Activated B cell treated with CpG ODN at 0.5 μM for 24 hours (primary cell): ENCODE data around the gene NCAM2. TPM values are rescaled to one million over a fixed set of nuclear protein-coding genes. Genes with fewer than 3 reads are reported as not detected.

Experiments used
- ATAC-seq: fragments of 200-7000 bp; cut with Tn5 transposase; one replicate; pipeline ENCODE4 v1.10.0; 2021; ENCODE audit warnings: low read depth, mild to moderate bottlenecking, moderate library complexity
- CTCF ChIA-PET: fragments of 350-600 bp; sonication (Branson Sonifier 250); formaldehyde crosslinking; loops from one replicate; lab custom pipeline; 2021; ENCODE audit warnings: antibody characterized with exemption; lab: Charles Lee
- POLR2A ChIA-PET: fragments of 350-600 bp; sonication (Branson Sonifier 250); formaldehyde crosslinking; loops from one replicate; lab custom pipeline; 2021; ENCODE audit warnings: antibody characterized with exemption; lab: Charles Lee
- DNase-seq: peaks from one replicate; pipeline ENCODE4 v3.0.0; 2022
- H3K27ac Mint-ChIP-seq: one replicate; pipeline ENCODE4 v1.8.0; 2020; ENCODE audit warnings: mixed read lengths
- H3K27me3 Mint-ChIP-seq: one replicate; pipeline ENCODE4 v1.8.0; 2021; ENCODE audit warnings: mixed read lengths
- H3K36me3 Mint-ChIP-seq: one replicate; pipeline ENCODE4 v1.8.0; 2021; ENCODE audit warnings: low read depth, mixed read lengths
- H3K4me1 Mint-ChIP-seq: one replicate; pipeline ENCODE4 v1.8.0; 2021; ENCODE audit warnings: mixed read lengths
- H3K4me3 Mint-ChIP-seq: one replicate; pipeline ENCODE4 v1.8.0; 2020; ENCODE audit warnings: mild to moderate bottlenecking, mixed read lengths
- H3K9me3 Mint-ChIP-seq: one replicate; pipeline ENCODE4 v1.8.0; 2020; ENCODE audit warnings: mixed read lengths
- CTCF ChIP-seq: fragments of 200-600 bp; IDR thresholded peaks from one replicate; pipeline ENCODE4 v1.8.0; 2022; ENCODE audit warnings: antibody characterized with exemption, mild to moderate bottlenecking
- intact Hi-C: fragments of 100-400 bp; cut with micrococcal nuclease; formaldehyde crosslinking; loops from one replicate; pipeline ENCODE4 v1.15.1; 2024
- total RNA-seq: library from RNA; stranded (reverse); gene quantifications from 2 replicates; pipeline ENCODE4 v1.2.3, GENCODE V29; 2022

Gene NCAM2
- total RNA-seq, 1 donor from 2014 or later = not detected

DNA sequence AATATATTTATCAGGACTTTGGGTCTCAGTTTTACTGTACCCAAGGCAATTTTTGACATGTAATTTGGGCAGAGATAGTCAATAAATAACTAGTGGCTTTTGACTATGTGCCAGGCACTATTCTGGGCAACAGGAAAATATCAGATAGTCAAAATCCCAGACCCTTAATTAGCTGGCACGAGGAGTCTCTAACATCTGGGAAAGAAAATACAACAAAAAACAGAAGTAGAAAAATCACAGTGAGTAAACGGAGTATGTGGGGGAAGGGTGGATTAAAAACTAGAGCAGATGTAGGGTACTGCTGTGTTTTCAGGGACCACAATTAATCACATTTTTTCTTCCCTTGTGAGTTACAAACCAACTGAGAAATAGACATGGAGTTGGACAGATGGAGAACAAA lies 217.8 kb downstream of the NCAM2 start:
- ChIA-PET CTCF (no interaction called here), POLR2A (no interaction called here)
- ATAC-seq (no peak), DNase-seq (no peak)
- H3K9me3 Mint-ChIP-seq = no peaks in the 10 kb centered on the region
- H3K27me3 Mint-ChIP-seq = no peaks in the 10 kb centered on the region
- H3K36me3 Mint-ChIP-seq = no peaks in the 10 kb centered on the region
- intact Hi-C loops = no loop called here
- H3K4me1 Mint-ChIP-seq = no peaks in the 10 kb centered on the region
- no peak for TF ChIP-seq CTCF
- H3K27ac Mint-ChIP-seq = no peak overlapping the region
- no peak overlapping the region for H3K4me3 Mint-ChIP-seq

DNA sequence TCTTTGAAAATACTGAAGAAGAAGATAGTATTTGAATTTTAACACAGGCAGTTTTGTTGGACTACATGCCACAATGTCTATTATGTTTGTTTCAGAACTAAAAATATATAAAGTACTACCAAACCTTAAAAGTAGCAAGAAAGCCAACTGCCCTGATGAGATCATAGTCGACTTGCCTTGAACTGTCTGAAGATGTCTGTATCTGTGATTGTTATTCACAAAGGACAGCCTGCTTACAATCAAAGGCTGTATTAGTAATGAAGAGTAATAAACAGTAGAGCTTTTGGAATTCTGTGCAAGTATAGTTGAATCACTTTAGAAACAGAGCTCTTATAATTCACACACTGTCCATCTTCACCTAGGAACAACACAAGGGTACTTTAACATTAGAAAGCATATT lies 228.3 kb downstream of the NCAM2 start:
- H3K36me3 Mint-ChIP-seq = no peaks in the 10 kb centered on the region
- no peaks in the 10 kb centered on the region for H3K9me3 Mint-ChIP-seq
- intact Hi-C loops = no loop called here
- H3K27me3 Mint-ChIP-seq = no peaks in the 10 kb centered on the region
- ChIA-PET CTCF (no interaction called here), POLR2A (no interaction called here)
- H3K4me1 Mint-ChIP-seq = no peaks in the 10 kb centered on the region
- DNase-seq (no peak), ATAC-seq (no peak)
- no peak for TF ChIP-seq CTCF
- H3K4me3 Mint-ChIP-seq = no peak overlapping the region
- H3K27ac Mint-ChIP-seq = no peak overlapping the region

DNA sequence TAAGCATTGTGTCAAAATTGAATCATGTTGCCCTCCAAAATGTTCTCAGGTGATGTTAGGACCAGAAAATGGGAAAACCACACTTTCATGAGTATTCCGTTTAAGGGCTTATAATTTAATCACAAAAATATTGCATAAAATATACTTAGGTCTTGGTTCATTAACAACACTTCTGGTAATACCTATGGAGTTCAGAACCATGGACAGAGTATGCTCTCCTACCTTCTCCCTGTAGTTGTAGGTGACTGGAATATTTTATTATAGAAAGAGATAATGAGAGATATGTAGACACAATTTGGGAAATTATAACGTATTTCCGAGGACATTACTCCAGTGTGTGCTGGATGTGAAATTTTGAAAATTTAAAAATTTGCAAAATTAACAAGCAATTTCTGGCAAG lies 232.5 kb downstream of the NCAM2 start:
- CTCF ChIA-PET = no interaction called here
- POLR2A ChIA-PET = no interaction called here
- Mint-ChIP-seq H3K36me3 (no peaks in the 10 kb centered on the region), H3K4me3 (no peak overlapping the region), H3K27me3 (no peaks in the 10 kb centered on the region), H3K27ac (no peak overlapping the region), H3K9me3 (no peaks in the 10 kb centered on the region), H3K4me1 (no peaks in the 10 kb centered on the region)
- intact Hi-C loops = no loop called here
- TF ChIP-seq CTCF = no peak
- no peak for ATAC-seq
- no peak for DNase-seq

DNA sequence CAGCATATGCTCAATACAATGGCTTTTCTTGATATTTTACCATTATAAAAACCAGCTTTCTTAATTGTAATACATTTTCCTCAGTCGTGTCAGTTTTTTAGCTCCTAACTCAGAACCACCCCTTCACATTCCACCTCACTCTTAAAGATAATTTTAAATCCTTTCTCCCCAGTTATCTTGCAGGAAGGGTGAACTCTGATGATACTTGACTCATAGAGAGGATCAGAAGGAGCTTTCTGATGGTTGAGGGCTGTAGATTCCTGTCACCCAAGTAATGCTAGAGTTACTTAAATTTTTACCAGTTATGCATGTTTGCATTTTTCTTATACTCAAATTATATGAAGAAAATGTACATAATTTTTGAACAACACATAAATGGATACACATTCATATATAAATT lies 233.7 kb downstream of the NCAM2 start:
- intact Hi-C loops = no loop called here

GRCh38 chr21:21232320-21232719 lies 234.1 kb downstream of the NCAM2 start:
- Mint-ChIP-seq H3K9me3 (no peaks in the 10 kb centered on the region), H3K4me3 (no peak overlapping the region), H3K27me3 (no peaks in the 10 kb centered on the region), H3K36me3 (no peaks in the 10 kb centered on the region), H3K27ac (no peak overlapping the region), H3K4me1 (no peaks in the 10 kb centered on the region)
- CTCF ChIA-PET = no interaction called here
- POLR2A ChIA-PET = no interaction called here
- ATAC-seq = no peak
- DNase-seq = no peak
- TF ChIP-seq CTCF = no peak
- intact Hi-C loops = no loop called here

More for the DNA sequence above, 233.7 kb downstream of the NCAM2 start:
- H3K27ac Mint-ChIP-seq = no peak overlapping the region
- H3K4me3 Mint-ChIP-seq = no peak overlapping the region
- ChIA-PET POLR2A (no interaction called here), CTCF (no interaction called here)
- no peaks in the 10 kb centered on the region for H3K27me3 Mint-ChIP-seq
- H3K36me3 Mint-ChIP-seq = no peaks in the 10 kb centered on the region
- no peak for TF ChIP-seq CTCF
- no peaks in the 10 kb centered on the region for H3K4me1 Mint-ChIP-seq
- ATAC-seq (no peak), DNase-seq (no peak)
- H3K9me3 Mint-ChIP-seq = no peaks in the 10 kb centered on the region
